NCI-H2196 (cell line): ENCODE measurements around the gene TMEM238.
"Not testable (repeated sequence)": the region's sequence is repeated elsewhere in the genome, so short reads cannot be mapped to it uniquely, and the experiment has no call there.

Experiments used
- DNase-seq: peaks from one replicate; lab custom pipeline; 2025; ENCODE audit not compliant: unreplicated experiment; lab: John Stamatoyannopoulos, UW

Gene TMEM238

GRCh38 chr19:55341595-55342531 is 42.2 kb downstream of the TMEM238 start:
- DNase-seq = no peak

GRCh38 chr19:55341171-55341588 is 42.9 kb downstream of the TMEM238 start:
- DNase-seq = peak; percentile 92

- DNase-seq = no peak
These were observed 43.3 kb downstream of the TMEM238 start for GRCh38 chr19:55340784-55341147.

GRCh38 chr19:55339889-55340783 is 44.0 kb downstream of the TMEM238 start:
- no peak for DNase-seq

GRCh38 chr19:55339105-55339888 is 44.8 kb downstream of the TMEM238 start, which contains the start of gene KMT5C:
TSS of gene KMT5C (plus strand) at chr19:55339876. CDS start at chr19:55341937, 2,061 bp downstream.
- peak; percentile 100 for DNase-seq

- no peak for DNase-seq
These were observed 48.0 kb downstream of the TMEM238 start for GRCh38 chr19:55336101-55336500.

GRCh38 chr19:55333870-55334269 is 50.2 kb downstream of the TMEM238 start:
- DNase-seq = no peak

GRCh38 chr19:55329791-55330190 is 54.3 kb downstream of the TMEM238 start:
- DNase-seq = not testable (repeated sequence)
